Inferior parietal cortex (tissue), 1 donor: Measurements from ENCODE around the gene ARID1A.

Source experiments
- DNase-seq: peaks from one replicate; pipeline ENCODE4 v3.0.0-alpha.2; 2016; ENCODE audit errors: extremely low spot score

The ARID1A gene

GRCh38 chr1:26759531-26759930 is 63.7 kb downstream of the ARID1A start:
- no peak for DNase-seq

GRCh38 chr1:26761217-26761616 is 65.4 kb downstream of the ARID1A start:
- no peak for DNase-seq

GRCh38 chr1:26767714-26768113 is 71.9 kb downstream of the ARID1A start:
- DNase-seq = no peak

- DNase-seq = no peak
Measured at GRCh38 chr1:26768755-26769154, 72.9 kb downstream of the ARID1A start.

- no peak for DNase-seq
Measured at GRCh38 chr1:26771285-26771642, 75.4 kb downstream of the ARID1A start.

- no peak for DNase-seq
Measured at GRCh38 chr1:26771643-26772321, 76.0 kb downstream of the ARID1A start.

GRCh38 chr1:26772687-26773086 is 76.9 kb downstream of the ARID1A start:
- DNase-seq = no peak

- no peak for DNase-seq
Measured at GRCh38 chr1:26774462-26774861, 78.6 kb downstream of the ARID1A start.

GRCh38 chr1:26775666-26776065 is 79.9 kb downstream of the ARID1A start:
- no peak for DNase-seq

GRCh38 chr1:26779098-26779668 is 83.4 kb downstream of the ARID1A start:
- no peak for DNase-seq

GRCh38 chr1:26780344-26780957 is 84.6 kb downstream of the ARID1A start:
- DNase-seq = no peak

GRCh38 chr1:26781206-26781825 is 85.5 kb downstream of the ARID1A start:
- DNase-seq = no peak

- DNase-seq = no peak
Measured at GRCh38 chr1:26782521-26783212, 86.9 kb downstream of the ARID1A start.

GRCh38 chr1:26783646-26784022 is 87.8 kb downstream of the ARID1A start:
- DNase-seq = no peak

- DNase-seq = peak; percentile 71
Measured at GRCh38 chr1:26784023-26784871, 88.4 kb downstream of the ARID1A start.

GRCh38 chr1:26784886-26785285 is 89.1 kb downstream of the ARID1A start:
- DNase-seq = no peak

GRCh38 chr1:26785611-26786436 is 90.0 kb downstream of the ARID1A start:
- DNase-seq = peak; percentile 52

- DNase-seq = peak; percentile 78
Measured at GRCh38 chr1:26786437-26787380, 90.9 kb downstream of the ARID1A start.

GRCh38 chr1:26787381-26787705 is 91.5 kb downstream of the ARID1A start:
- DNase-seq = no peak
